ENCODE data around the gene CATSPER4.

Gene CATSPER4

DNA sequence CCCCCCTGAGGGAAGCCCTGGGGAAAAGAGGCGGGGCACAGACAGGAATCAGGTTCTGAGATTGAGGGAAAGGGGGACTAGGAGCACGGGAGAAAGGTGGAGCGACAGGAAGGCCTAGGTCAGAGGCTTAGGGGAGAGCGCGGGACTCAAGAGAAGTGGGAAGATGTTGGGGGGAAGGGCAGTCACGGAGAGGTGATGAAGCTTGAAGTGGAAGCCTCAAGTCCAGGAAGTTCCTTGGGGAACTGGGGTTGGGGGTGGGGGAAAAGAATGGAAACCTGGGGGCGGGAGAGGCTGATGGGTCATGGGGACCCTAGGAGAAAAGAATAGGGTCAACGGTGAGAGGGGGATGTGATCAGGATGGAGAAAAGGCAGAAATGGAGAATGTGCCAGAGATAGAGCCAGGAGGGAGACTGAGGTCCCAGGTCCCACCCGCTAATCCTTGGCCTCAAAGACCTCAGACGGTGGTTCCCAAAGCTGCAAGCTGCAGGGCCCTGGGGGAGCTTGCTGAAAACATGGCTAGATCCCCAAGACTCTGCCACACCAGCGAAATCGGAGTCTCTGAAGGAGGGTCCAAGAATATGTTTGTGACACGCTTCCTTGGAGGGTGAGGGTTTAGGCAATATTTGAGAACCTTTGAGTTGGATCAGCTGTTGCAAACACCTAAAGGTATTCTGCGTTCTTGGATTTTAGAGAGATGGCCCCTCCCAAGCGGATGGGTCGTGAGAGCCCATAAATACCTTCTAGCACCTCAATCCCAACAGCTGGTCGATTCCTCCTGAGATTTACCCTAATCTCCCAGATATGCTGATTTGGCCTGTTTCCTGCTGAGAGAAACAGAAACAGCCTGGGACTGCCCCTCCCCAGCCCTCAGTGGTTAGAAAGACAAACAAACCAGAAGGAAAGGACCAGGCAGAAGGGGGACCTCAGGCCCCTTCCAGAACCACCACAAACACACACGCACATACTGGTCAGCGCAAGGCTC is 25.2 kb upstream of the CATSPER4 start:
- no peak for DNase-seq

DNA sequence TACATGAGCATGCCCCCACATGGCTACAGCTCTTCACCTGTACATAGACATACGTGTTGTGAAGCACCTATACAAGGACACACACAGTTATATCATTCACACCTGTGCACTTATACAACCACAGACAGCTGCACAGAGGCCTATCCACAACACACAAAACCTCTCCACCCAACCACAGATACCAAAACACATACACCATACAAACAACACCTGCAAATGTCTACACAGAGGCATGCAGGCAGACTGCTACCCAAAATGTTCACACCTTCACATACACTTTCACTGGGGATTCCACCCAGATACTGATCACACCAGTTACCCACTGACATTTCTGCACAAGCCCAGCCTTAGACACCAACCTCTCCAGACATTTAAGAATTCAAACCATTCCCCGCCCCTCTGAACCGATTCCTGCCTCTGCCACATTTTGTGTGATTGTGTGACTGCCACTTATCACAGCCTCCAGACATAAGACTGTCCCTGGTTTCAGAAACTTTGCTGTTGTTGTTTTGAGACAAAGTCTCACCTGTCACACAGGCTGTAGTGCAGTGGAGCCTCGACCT is 23.6 kb upstream of the CATSPER4 start:
- no peak for DNase-seq

DNA sequence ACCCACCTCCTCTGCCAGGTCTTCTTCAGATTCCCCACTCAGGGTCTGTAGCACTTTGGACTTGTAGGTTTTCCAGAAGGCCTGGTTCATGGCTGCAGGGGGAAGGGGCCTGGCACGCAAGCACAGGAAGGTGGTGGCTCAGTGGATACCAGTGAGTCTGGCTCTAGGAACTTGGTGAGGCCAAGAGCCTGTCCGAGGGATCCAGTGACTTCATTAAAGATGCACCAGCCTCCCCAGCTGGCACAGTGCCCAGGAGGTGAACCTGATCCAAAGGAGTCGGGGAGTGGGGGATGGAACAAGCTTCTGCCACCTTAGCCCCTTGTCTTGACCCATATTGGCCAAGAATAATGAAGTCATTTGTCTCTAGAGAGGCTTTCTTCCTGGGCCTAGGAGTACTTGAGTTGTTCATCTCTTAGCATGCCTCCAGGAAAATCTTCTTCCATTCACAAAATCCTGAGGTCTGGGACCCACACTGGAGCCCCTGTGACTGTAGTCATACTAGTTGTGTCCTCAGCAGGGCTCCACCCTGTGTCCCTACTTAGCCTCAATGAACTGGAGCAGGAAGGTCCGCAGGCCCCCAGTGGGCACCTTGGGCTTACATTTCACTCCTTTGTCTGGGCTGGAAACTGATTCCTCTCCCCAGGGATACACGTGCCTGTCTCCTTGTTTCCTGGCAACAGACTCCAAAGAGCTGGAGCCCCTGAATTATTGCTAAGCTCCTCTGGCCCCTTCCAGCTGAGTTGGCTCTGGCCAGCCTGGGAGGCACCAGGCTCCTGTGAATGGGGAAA is 21.8 kb upstream of the CATSPER4 start, which contains the start of gene C1orf232:
TSS of gene C1orf232 (minus strand) at position 554 of the 788 bp plus-strand sequence. CDS start at position 90, 464 bp downstream.
- DNase-seq, result no peak

DNA sequence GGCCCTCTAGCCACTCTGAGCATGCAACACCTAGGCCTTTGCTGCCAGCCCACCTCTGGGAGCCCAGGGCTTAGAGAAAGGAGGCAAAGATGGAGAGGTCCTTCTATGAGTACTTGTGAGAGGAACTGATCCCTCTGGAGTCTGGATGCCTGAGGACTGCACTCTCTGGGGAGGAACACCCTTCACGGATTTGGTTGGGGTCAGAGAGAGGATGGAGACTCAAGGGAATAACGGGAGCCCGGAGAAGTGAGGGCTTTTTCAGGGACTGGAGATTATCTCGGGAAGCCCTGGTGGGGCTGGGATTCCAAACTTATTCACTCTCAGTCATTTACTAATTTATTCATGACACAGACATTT is 21.2 kb upstream of the CATSPER4 start:
- DNase-seq, result no peak

DNA sequence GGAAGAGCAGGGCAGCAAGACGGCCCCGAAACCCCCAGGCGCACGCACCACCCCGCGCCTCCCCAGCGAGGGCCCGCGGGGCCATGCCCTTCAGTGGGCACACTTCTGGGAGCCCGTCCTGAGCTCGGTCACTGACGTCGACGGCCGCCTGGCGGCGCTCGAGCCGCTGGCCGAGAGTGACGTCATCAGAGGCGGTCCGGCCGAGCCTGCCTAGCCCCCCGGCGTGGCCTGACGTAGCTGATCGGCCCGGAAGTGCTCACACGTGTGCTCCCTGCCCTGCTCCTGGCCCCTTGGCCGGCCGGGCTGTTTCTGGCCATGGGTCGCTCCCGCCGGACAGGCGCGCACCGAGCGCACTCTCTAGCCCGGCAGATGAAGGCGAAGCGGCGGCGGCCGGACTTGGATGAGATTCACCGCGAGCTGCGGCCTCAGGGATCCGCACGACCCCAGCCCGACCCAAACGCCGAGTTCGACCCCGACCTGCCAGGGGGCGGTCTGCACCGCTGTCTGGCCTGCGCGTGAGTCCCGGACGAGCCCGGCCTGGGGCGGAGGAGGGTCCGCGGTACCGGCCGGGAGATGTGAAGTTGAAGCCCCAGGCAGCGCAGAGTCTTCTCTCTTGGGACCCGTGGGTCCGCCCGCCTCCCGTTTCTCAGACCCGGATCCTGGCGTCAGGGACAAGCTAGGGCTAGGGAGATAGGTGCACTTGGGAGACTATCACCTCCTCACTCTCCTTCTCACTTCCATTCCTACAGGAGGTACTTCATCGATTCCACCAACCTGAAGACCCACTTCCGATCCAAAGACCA is 20.5 kb upstream of the CATSPER4 start, which contains the start of gene ZNF593:
TSS of gene ZNF593 (plus strand) at position 240 of the 803 bp plus-strand sequence. CDS start at position 316, 76 bp downstream.
- DNase-seq, result peak; percentile 88

DNA sequence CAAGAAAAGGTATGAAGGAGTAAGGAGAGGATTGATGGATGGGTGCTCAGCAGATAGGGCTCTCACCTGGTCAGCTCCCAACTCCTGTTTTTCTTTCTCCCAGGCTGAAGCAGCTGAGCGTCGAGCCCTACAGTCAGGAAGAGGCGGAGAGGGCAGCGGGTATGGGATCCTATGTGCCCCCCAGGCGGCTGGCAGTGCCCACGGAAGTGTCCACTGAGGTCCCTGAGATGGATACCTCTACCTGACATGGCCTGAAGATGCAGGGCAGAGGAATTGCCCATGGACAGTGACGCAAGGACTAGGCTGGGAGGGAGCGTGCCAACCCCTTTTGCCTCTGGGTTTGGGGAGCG is 20.0 kb upstream of the CATSPER4 start:
- DNase-seq, result no peak

DNA sequence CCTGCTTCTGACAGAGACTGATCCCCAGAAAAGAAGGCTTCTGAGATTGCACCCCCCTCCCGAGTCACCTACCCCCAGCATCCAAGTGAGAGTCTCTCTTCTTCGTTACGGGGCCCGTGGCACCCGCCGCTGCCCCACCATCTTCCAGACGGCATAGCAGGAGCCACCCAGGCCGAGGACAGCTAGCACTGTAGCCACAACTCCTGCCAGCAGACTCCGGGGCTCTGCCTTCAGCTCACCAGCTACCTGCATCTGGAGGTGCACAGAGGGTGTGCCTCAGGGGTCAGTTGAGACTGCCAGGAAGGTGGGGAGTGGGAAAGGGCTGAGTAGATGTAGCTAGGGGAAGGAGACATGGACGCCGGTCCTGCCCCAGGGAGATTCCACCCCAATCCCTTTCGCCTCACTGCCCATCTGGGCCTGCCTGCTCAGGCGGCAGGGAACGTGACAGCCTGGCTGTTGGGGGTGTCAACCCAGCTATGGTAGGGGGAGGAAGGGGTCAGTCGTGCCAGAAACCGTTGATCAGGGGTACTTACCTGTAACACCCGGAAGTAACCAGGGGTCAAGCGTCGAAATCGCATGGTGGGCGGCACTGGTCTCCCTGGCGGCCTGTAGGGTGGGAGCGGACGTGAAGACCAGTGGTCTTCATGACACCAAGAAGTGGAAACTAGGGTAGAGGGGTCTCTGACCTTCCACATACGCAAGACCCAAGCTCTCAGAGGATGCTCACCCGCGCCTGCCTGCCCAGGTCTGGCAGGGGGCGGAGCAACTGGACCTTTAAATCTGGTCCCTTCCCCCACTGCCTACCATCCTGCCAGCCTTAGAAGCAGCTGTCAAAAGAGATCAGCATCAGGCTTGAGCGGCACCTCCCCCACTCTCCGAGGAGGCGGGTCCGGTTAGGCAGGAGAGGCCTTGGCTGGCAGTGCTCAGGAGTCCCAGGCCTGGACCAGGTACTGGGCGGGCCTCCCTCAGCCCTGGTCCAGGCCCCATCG is 19.0 kb upstream of the CATSPER4 start, which contains the start of gene ZNF593OS:
TSS of gene ZNF593OS (minus strand) at position 749 of the 989 bp plus-strand sequence. CDS start at position 578, 171 bp downstream.
- no peak for DNase-seq

DNA sequence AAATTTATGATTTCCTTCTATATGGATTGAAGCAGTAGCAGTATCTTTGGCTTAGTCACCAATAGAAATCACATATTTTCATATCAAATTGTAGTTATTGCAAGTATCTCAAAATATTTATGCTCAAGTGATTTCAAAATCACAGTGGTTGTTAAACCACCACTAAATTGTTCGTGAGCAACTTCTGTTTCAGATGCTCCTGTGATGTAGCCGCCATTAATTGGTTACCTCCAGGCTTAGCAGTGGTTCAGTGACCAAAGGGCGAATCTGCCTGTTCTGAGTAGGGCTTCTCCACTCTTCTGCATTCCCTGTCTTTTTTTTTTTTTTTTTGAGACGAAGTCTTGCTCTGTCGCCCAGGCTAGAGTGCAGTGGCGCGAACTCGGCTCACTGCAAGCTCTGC is 15.1 kb upstream of the CATSPER4 start:
- no peak for DNase-seq

DNA sequence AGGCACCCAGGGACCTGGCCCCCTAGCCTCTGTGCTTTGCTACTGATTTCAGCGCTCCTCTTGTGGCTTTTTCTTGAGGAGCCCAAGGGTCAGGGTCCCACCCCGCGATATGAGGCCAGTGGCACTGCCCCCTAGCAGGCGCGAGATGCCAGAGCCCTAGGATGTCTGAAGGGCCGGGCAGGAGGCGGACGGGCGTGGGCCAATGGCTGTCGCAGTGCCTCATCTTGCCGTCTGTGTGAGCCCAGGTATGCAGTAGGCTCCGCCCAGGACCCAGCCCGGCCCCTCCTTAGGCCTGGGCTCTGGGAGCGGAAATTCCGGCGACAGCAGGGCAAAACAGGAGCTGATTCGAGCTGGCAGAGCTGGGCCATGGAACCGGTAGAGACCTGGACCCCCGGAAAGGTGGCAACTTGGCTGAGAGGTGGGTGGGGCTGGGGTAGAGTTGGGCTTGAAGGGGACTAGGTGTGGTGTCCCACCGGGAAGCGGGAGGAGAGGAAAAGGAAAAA is 13.2 kb upstream of the CATSPER4 start, which contains the start of gene CNKSR1:
TSS of gene CNKSR1 (plus strand) at position 310 of the 503 bp plus-strand sequence. CDS start at position 367, 57 bp downstream.
- peak; percentile 47 for DNase-seq

DNA sequence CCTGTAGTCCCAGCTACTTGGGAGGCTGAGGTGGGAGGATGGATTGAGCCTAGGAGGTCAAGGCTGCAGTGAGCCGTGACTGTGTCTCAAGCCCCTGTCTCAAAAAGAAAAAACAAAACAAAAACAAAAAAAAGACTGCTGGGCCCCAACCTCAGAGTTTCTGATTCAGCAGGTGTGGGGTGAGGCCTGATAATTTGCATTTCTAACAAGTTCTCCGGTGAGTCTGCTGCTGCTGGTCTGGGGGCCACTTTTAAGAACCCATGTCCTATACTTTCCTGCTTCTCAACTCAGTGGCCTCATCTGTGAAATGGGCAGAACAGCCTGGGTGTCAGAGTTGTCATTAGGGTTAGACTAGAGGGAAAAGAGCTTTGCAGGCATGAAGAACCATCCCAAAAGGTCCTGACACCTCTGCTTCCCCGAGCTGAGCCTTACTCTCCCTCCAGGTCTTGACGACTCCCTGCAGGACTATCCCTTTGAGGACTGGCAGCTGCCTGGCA is 10.3 kb upstream of the CATSPER4 start:
- DNase-seq, result no peak

DNA sequence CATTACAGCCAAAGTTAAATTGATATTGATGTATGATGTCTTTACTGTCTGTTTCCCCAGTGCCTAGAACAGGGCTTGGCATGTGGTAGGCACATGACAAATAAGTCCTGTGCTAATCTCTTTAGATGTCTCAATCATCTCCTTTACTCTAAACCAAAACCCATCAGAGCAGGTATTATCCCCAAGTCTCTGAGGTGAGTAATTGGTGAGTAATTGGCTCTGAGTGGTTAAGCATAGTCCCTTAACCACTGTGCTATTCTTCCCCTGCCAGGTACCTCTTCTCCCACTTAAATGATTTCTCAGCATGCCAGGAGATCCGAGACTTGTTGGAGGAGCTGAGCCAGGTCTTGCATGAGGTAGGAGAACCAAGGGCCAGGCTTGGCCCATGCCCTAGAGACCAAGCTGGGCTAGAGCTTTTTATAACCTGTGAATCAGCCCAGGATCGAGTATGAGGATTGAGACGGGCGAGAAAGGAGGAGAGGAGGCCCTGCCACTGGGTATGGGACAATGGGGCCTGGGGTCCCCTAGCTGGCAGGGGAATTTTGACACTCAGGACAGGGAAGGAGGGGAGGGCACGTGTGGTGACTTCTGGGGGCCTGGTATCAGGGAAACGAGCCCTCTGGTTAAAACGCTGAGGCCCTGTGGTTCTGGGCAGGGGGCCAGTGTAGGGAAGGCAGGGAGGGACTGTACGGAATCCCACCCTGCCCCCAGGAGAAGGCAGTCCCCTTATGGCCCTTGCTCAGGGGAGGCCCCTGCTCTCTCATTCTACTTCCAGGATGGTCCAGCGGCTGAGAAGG is 8.6 kb upstream of the CATSPER4 start:
- no peak for DNase-seq

DNA sequence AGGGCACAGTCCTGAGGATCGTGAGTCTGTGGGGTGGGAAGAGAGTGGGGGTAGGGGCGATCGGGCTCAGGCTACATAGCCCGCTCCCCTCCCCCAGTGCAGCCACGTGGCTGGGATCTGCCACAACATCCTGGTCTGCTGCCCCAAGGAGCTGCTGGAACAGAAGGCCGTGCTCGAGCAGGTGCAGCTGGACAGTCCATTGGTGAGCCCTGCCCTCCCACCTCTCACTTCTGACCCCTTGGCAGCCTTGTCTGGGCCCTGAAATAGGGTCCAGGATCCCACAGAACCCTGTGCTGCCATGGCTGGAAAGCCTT is 8.1 kb upstream of the CATSPER4 start:
- no peak for DNase-seq

DNA sequence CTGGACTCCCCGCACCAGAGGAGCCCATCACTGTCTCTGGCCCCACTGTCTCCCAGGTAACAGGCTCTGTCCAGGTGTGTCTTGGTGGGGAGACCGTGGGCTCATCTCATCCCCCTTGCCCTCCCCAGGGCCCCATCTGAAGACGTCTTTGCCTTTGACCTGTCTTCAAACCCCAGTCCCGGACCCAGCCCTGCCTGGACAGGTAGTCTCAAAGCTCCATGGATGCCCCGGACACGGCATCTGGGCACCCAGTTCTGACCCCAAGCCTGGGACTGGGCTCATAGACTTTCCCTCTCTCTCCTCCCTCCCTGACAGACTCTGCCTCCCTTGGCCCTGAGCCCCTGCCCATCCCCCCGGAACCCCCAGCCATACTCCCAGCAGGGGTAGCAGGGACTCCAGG is 6.3 kb upstream of the CATSPER4 start:
- no peak for DNase-seq

DNA sequence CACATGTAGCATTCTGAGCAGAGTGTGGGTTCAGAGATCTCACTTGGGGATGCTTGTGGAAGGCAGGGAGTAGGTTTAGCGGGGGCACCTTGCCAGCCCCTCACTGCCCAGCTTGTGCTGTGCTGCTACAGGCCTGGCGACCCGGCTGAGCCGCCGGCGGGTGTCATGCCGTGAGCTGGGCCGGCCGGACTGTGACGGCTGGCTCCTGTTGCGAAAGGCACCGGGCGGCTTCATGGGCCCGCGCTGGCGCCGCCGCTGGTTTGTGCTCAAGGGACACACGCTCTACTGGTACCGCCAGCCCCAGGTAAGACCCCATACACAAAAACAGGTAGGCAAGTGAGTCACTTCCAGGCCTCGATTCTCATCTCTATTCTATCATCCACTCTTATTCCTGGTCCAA is 5.5 kb upstream of the CATSPER4 start:
- no peak for DNase-seq

DNA sequence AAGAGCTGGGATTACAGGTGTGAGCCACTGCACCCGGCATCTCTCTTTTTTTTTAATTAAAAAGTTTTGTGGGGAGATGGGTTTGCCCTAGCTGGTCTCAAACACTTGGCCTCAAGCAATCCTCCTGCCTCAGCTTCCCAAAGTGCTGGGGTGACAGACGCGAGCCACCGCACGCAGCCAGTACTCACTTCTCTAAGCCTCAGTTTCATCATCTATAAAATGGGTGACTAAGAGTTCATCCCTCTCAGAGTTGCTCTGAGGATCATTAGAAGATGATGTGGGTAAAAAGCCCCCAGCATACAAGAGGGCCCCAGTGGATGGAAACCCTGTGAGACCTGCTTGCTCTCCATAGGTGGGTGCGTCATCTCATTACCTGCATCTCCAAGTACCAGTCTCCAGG is 2.5 kb upstream of the CATSPER4 start:
- no peak for DNase-seq

DNA sequence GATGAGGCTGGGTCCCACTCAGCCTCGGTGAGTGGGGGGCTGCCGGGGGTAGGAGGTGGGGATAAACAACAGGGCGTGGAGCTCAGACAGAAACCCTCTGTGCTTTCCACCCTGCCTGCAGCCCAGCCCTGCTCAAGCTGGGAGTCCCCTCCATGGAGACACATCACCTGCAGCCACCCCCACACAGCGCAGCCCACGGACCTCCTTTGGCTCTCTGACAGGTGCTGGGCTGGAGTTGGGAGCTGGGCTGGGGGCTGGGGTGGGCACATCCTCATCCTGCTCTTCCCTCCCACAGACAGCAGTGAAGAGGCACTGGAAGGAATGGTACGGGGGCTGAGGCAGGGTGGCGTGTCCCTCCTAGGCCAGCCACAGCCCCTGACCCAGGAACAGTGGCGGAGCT is 1.9 kb upstream of the CATSPER4 start:
- no peak for DNase-seq

DNA sequence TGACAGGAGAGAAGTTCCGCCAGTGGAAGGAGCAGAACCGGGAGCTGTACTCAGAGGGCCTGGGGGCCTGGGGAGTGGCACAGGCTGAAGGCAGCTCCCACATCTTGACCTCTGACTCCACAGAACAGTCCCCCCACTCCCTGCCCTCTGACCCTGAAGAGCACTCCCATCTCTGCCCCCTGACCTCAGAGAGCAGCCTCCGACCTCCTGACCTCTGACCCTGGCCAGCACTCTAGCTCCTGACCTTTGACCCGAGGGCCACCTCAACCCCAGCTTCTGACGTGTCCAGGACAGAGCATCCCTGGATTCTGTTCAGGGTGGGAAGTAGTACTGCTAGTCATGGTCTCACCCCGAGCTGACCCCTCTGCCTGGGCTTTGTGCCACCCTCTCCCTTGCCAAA is 1.1 kb upstream of the CATSPER4 start:
- no peak for DNase-seq

DNA sequence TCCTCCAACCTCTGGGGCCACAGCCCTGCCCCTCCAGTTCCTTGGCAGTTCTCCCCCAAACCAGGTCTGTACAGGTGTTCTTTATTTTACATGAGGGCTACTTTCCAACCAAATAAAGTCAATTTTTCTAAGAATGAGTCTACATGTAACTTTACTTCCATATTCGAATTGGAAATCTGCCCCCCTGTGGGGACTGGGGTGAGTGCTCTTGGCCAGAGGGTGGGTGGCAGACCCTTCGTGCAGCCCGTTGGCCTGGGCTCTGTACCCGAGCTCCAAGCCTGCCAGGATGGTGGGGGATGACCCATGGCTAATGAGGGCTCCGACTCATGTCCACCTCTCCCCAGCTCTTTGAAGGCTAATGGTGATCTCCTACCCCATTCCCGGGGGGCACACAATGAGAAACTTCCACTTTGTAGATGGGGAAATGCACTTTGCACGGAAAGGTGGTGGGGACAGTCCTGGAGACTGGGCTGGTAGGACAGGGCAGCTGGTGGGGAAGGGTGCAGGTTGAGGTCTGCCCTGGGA is 589 bp upstream of the CATSPER4 start:
- DNase-seq, result no peak

DNA sequence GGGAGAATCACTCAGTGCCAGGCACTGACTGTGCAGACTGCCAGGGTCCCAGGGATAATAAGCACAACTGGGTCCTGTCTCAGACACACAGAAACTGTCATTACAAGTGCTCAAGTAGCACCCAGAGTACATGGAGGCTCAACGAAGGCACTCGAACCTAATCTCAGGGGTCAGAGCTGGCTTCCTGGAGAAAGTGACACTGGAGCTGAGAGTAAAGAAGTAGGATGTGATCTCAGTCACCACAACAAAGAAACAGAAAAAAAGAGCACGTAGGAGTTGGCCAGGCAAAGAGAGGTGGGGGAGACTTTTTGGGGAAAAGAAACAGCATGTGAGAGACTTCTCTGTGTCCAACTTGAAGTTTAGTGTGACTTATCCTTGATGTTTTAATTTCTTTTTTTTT is 1.3 kb downstream of the CATSPER4 start:
- DNase-seq, result no peak

DNA sequence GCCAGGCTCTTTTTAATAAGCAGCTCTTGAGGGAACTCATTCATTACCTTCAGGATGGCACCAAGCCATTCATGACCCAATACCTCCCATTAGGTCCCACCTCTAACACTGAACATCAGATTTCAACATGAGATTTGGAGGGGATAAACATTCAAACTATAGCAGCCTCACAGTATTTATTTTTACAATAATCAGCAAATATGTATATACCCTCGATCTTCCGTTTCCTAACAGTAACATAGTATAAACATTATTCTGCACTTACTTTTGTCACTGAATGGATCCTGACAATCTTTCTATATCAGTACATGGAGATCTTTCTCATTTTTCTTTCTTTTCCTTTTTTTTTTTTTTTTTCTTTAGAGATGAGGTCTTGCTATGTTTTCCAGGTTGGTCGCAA is 5.4 kb downstream of the CATSPER4 start:
- DNase-seq, result no peak

Data from CD4-positive, alpha-beta T cell treated with Interleukin-17A for 4 hours (primary cell).